ENCODE measurements around the gene BLOC1S4. TPM values are rescaled to one million over a fixed set of nuclear protein-coding genes. Genes with fewer than 3 reads are reported as not detected.

BLOC1S4 gene
- polyA plus RNA-seq, 1 of the 3 experiments (the other 2 are of a cell fraction), result 22.1 TPM

DNA sequence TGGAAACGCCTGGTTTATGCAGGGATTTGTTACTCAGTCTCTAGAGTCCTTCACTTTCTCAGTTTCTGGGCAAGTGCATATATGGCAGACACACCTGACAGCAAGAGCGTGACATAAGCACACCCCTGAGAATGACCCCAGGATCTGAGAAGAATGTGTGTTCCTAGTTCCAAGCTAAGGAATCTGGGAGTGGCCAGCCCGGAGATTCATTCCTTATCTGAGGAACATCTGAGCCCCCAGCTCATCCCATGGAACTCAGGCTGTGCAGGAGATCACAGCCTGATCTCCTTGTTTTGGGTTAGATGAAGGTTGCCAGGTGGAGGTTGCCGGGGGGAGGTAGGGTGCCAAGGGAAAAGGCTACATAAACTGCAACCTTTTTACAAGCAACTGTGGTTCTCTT is 42.8 kb downstream of the BLOC1S4 start:
- Histone ChIP-seq H3K9ac (no peak overlapping the region), H3F3A (replicated peaks; ENCODE audit: insufficient read depth) (no peaks in the 10 kb centered on the region), H3K27ac (ENCODE audit: low read depth in 2 of 2, low read length in 1 of 2) (no peak overlapping the region), H3K4me2 (no peak overlapping the region), H3K4me1 (ENCODE audit: control insufficient read depth in 1 of 2, insufficient read depth in 2 of 2, low read depth in 1 of 2, low read length in 1 of 2) (peaks cover 0 to 14% of the 10 kb centered on the region in 2 experiments; a peak in 1 of 4 replicates), H3K9me3 (no peaks in the 10 kb centered on the region), H3K79me2 (ENCODE audit: insufficient read depth) (no peaks in the 10 kb centered on the region), H4K20me1 (ENCODE audit: insufficient read depth) (no peaks in the 10 kb centered on the region), H3K4me3 (ENCODE audit: low read depth in 2 of 2, low read length in 1 of 2) (no peak overlapping the region), H3K27me3 (ENCODE audit: insufficient read depth) (no peaks in the 10 kb centered on the region), H3K36me3 (replicated peaks in 1 of 2; ENCODE audit: control insufficient read depth in 1 of 2, insufficient read depth in 2 of 2, low read length in 1 of 2) (no peaks in the 10 kb centered on the region), H2AFZ (ENCODE audit: low read depth) (no peak overlapping the region), H3K9me2 (no peaks in the 10 kb centered on the region)
- 75% methylated on average over 4 of the region's 4 CpGs for WGBS (ENCODE audit: low lambda C conversion rate)
- no peak for TF ChIP-seq EZH2phosphoT487 (IDR thresholded peaks at IDR 0.05; ENCODE audit: borderline replicate concordance, low read depth)
- TF ChIP-seq SMC3 (IDR thresholded peaks at IDR 0.05; ENCODE audit: low read depth, low read length), result no peak
- TF ChIP-seq, protein P1, sequence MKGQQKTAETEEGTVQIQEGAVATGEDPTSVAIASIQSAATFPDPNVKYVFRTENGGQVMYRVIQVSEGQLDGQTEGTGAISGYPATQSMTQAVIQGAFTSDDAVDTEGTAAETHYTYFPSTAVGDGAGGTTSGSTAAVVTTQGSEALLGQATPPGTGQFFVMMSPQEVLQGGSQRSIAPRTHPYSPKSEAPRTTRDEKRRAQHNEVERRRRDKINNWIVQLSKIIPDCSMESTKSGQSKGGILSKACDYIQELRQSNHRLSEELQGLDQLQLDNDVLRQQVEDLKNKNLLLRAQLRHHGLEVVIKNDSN (IDR thresholded peaks at IDR 0.05; ENCODE audit: borderline replicate concordance, low read depth), result no peak
- no peak for TF ChIP-seq FOXM1 (IDR thresholded peaks at IDR 0.05; ENCODE audit: low read depth)
- TF ChIP-seq EP300 (IDR thresholded peaks at IDR 0.05; ENCODE audit: borderline replicate concordance in 1 of 2, low read depth in 1 of 2, low read length in 1 of 2), result no peak
- no peak for TF ChIP-seq RFX5 (IDR thresholded peaks at IDR 0.05; ENCODE audit: low read length)
- TF ChIP-seq, protein P2, sequence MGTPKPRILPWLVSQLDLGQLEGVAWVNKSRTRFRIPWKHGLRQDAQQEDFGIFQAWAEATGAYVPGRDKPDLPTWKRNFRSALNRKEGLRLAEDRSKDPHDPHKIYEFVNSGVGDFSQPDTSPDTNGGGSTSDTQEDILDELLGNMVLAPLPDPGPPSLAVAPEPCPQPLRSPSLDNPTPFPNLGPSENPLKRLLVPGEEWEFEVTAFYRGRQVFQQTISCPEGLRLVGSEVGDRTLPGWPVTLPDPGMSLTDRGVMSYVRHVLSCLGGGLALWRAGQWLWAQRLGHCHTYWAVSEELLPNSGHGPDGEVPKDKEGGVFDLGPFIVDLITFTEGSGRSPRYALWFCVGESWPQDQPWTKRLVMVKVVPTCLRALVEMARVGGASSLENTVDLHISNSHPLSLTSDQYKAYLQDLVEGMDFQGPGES (IDR thresholded peaks at IDR 0.05; ENCODE audit: low read depth, low read length), result no peak
- no peak for TF ChIP-seq YY1 (IDR thresholded peaks at IDR 0.05; ENCODE audit: low read depth)
- no peak for TF ChIP-seq POLR2AphosphoS5 (IDR thresholded peaks at IDR 0.05; ENCODE audit: low read depth, low read length)
- TF ChIP-seq RXRA (IDR thresholded peaks at IDR 0.05; ENCODE audit: borderline replicate concordance, low read depth), result no peak
- TF ChIP-seq MEF2A (IDR thresholded peaks at IDR 0.05; ENCODE audit: borderline replicate concordance, low read depth), result no peak
- DNase-seq, result no peak
- CTCF ChIA-PET, result interaction anchor here (1.3 kb wide), 1 partner anchor 16 kb away, joined by 3 read pairs; no protein-coding TSS in a partner anchor
- POLR2A ChIA-PET, result no interaction called here

DNA sequence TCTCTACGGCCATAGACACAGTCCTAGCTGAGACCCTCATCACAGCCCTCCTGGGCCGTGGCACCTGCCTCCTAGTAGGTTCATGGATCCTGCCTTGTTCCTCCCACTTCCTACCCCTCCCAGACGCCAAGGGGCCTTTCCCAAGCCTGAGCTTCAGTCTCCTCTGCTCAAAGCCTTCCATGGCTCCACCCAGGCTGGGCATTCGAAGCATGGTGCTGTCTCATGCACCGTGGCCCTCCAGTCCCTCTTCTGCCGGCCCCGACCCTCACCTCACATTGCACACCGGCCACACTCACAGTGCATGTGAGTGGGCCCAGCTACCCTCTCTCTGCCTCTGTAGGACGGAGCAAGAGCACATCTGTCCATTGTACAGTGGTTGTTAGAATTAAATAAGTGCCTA is 44.9 kb downstream of the BLOC1S4 start:
- no peak overlapping the region for H3K4me2 ChIP-seq
- H3F3A ChIP-seq (replicated peaks; ENCODE audit: insufficient read depth), result no peaks in the 10 kb centered on the region
- POLR2A ChIA-PET, result interaction anchor here (0.8 kb wide), 1 partner anchor 227 kb away, joined by 4 read pairs; no protein-coding TSS in a partner anchor
- no peak overlapping the region for H3K27ac ChIP-seq (ENCODE audit: low read depth in 2 of 2, low read length in 1 of 2)
- H3K4me3 ChIP-seq (ENCODE audit: low read depth in 2 of 2, low read length in 1 of 2), result no peak overlapping the region
- DNase-seq, result no peak
- no peak overlapping the region for H3K9ac ChIP-seq
- WGBS (ENCODE audit: low lambda C conversion rate), result 86% methylated on average over 9 of the region's 9 CpGs
- no peaks in the 10 kb centered on the region for H3K9me3 ChIP-seq
- H3K27me3 ChIP-seq (ENCODE audit: insufficient read depth), result no peaks in the 10 kb centered on the region
- CTCF ChIA-PET, result interaction anchor here (1.2 to 2.1 kb wide), 7 partner anchors 10 to 113 kb away, joined by 3 to 8 read pairs (median 4); partner anchors contain the start of gene KIAA0232
- no peaks in the 10 kb centered on the region for H3K9me2 ChIP-seq
- no peaks in the 10 kb centered on the region for H3K36me3 ChIP-seq (replicated peaks in 1 of 2; ENCODE audit: control insufficient read depth in 1 of 2, insufficient read depth in 2 of 2, low read length in 1 of 2)
- no peak overlapping the region for H2AFZ ChIP-seq (ENCODE audit: low read depth)
- H4K20me1 ChIP-seq (ENCODE audit: insufficient read depth), result no peaks in the 10 kb centered on the region
- TF ChIP-seq SMC3 (IDR thresholded peaks at IDR 0.05; ENCODE audit: low read depth, low read length), result no peak
- no peaks in the 10 kb centered on the region for H3K79me2 ChIP-seq (ENCODE audit: insufficient read depth)
- H3K4me1 ChIP-seq (ENCODE audit: control insufficient read depth in 1 of 2, insufficient read depth in 2 of 2, low read depth in 1 of 2, low read length in 1 of 2), result peaks cover 0 to 14% of the 10 kb centered on the region in 2 experiments; a peak in 1 of 4 replicates
